ENCODE results near the gene CNTN5.

DNA sequence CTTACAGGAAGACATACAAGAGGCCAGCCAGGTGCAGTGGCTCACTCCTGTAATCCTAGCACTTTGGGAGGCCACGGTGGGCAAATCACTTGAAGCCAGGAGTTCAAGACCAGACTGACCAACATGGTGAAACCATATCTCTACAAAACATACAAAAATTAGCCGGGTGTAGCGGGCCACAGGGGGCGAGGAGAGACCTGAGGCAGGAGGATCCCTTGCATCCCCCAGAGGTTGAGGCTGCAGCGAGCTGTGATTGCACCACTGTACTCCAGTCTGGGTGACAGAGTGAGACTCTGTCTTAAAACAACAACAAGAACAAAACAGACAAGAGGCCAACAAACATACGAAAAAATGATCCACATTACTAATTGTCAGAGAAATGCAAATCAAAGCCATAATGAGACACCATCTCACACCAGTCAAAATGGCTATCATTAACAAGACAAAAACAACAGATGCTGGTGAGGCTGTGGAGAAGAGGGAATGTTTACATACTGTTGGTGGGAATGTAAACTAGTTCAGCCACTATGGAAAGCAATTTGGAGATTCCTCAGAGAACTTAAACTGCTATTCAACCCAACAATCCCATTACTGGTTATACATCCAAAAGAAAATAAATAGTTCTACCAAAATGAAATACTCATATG is 1167.5 kb downstream of the CNTN5 start:
- TF ChIP-seq ZNF8 (CRISPR knock-in tag; IDR thresholded peaks at IDR 0.05) (no peak), ARNTL (CRISPR knock-in tag; IDR thresholded peaks at IDR 0.05; ENCODE audit: borderline replicate concordance, low read depth) (no peak), PATZ1 (CRISPR knock-in tag; IDR thresholded peaks at IDR 0.05; ENCODE audit: borderline replicate concordance) (no peak), ZNF565 (CRISPR knock-in tag; conservative IDR thresholded peaks at IDR 0.05; ENCODE audit: low read depth) (no peak), ZNF70 (CRISPR knock-in tag; IDR thresholded peaks at IDR 0.05) (no peak), CSDC2 (CRISPR knock-in tag; IDR thresholded peaks at IDR 0.05) (no peak), ZC3H10 (CRISPR knock-in tag; IDR thresholded peaks at IDR 0.05) (no peak), ZFP30 (CRISPR knock-in tag; IDR thresholded peaks at IDR 0.05) (no peak), TSHZ2 (CRISPR knock-in tag; IDR thresholded peaks at IDR 0.05) (no peak), PPARA (CRISPR knock-in tag; IDR thresholded peaks at IDR 0.05; ENCODE audit: borderline replicate concordance) (no peak)

Data from SK-N-SH treated with all-trans-retinoic acid at 6 μM for 48 hours (cell line).